Measurements from ENCODE around the gene SOX2. TPM values are rescaled to one million over a fixed set of nuclear protein-coding genes. Genes with fewer than 3 reads are reported as not detected.

The SOX2 gene
- total RNA-seq = 1 to 10 TPM in 1 of 2 donors, not detected in 1; 3.7 TPM

DNA sequence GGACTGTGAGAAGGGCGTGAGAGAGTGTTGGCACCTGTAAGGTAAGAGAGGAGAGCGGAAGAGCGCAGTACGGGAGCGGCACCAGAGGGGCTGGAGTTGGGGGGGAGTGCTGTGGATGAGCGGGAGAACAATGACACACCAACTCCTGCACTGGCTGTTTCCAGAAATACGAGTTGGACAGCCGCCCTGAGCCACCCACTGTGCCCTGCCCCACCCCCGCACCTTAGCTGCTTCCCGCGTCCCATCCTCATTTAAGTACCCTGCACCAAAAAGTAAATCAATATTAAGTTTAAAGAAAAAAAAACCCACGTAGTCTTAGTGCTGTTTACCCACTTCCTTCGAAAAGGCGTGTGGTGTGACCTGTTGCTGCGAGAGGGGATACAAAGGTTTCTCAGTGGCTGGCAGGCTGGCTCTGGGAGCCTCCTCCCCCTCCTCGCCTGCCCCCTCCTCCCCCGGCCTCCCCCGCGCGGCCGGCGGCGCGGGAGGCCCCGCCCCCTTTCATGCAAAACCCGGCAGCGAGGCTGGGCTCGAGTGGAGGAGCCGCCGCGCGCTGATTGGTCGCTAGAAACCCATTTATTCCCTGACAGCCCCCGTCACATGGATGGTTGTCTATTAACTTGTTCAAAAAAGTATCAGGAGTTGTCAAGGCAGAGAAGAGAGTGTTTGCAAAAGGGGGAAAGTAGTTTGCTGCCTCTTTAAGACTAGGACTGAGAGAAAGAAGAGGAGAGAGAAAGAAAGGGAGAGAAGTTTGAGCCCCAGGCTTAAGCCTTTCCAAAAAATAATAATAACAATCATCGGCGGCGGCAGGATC lies at the start of gene SOX2:
Gene SOX2, plus strand, starts transcription at position 601 of the 811 bp plus-strand sequence. CDS start 436 bp downstream, outside the sequence.
- Mint-ChIP-seq H3K27me3 (peaks cover 44% of the 10 kb centered on the region), H3K9me3 (no peaks in the 10 kb centered on the region), H3K4me1 (peaks cover 7% of the 10 kb centered on the region), H3K4me3 (no peak within 1 kb of the TSS), H3K27ac (no peak within 1 kb of the TSS), H3K36me3 (ENCODE audit: low read depth) (peaks cover 16% of the 10 kb centered on the region)
- no peak for ATAC-seq (replicated peaks)

- Mint-ChIP-seq H3K4me3 (no peak overlapping the region), H3K36me3 (ENCODE audit: low read depth) (no peaks in the 10 kb centered on the region), H3K9me3 (no peaks in the 10 kb centered on the region), H3K27me3 (peaks cover 12% of the 10 kb centered on the region), H3K4me1 (no peaks in the 10 kb centered on the region), H3K27ac (no peak overlapping the region)
- ATAC-seq (replicated peaks) = no peak
Measured at GRCh38 chr3:181683563-181683962, 28.2 kb upstream of the SOX2 start.

GRCh38 chr3:181687190-181687589 lies 24.5 kb upstream of the SOX2 start:
- H3K36me3 Mint-ChIP-seq (ENCODE audit: low read depth) = no peaks in the 10 kb centered on the region
- H3K27ac Mint-ChIP-seq = no peak overlapping the region
- no peaks in the 10 kb centered on the region for H3K9me3 Mint-ChIP-seq
- H3K4me1 Mint-ChIP-seq = no peaks in the 10 kb centered on the region
- ATAC-seq (replicated peaks) = no peak
- H3K4me3 Mint-ChIP-seq = no peak overlapping the region
- peaks cover 28% of the 10 kb centered on the region for H3K27me3 Mint-ChIP-seq

- Mint-ChIP-seq H3K4me3 (no peak overlapping the region), H3K27me3 (peaks cover 31% of the 10 kb centered on the region), H3K36me3 (ENCODE audit: low read depth) (no peaks in the 10 kb centered on the region), H3K9me3 (no peaks in the 10 kb centered on the region), H3K4me1 (no peaks in the 10 kb centered on the region), H3K27ac (no peak overlapping the region)
- ATAC-seq (replicated peaks) = no peak
Measured at GRCh38 chr3:181687731-181688130, 24.0 kb upstream of the SOX2 start.

- Mint-ChIP-seq H3K4me3 (no peak overlapping the region), H3K9me3 (no peaks in the 10 kb centered on the region), H3K36me3 (ENCODE audit: low read depth) (no peaks in the 10 kb centered on the region), H3K4me1 (no peaks in the 10 kb centered on the region), H3K27ac (no peak overlapping the region), H3K27me3 (peaks cover 32% of the 10 kb centered on the region)
- no peak for ATAC-seq (replicated peaks)
Measured at GRCh38 chr3:181689546-181689945, 22.2 kb upstream of the SOX2 start.

GRCh38 chr3:181690769-181691168 lies 21.0 kb upstream of the SOX2 start:
- no peaks in the 10 kb centered on the region for H3K36me3 Mint-ChIP-seq (ENCODE audit: low read depth)
- no peak overlapping the region for H3K4me3 Mint-ChIP-seq
- H3K27ac Mint-ChIP-seq = no peak overlapping the region
- H3K9me3 Mint-ChIP-seq = no peaks in the 10 kb centered on the region
- no peaks in the 10 kb centered on the region for H3K4me1 Mint-ChIP-seq
- H3K27me3 Mint-ChIP-seq = peaks cover 32% of the 10 kb centered on the region
- no peak for ATAC-seq (replicated peaks)

DNA sequence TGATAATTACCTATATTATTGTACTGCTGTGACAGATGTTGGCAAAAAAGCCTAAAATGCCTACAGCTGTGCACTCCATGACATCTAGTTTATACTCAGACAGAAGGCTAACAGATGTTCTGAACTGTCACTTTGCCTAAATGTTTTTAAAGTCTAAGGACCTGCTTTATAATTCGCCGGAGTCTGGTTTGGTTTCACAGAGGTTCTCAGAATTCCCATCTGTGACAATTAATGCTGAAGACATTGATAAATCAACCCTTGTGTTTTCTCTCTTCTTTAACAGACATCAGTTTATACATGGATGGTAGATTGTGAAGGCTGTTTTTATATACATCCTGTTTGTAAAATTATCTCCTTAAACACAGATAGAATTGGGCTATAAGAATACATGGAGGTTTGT lies 19.8 kb upstream of the SOX2 start:
- H3K9me3 Mint-ChIP-seq = no peaks in the 10 kb centered on the region
- no peak for ATAC-seq (replicated peaks)
- no peak overlapping the region for H3K4me3 Mint-ChIP-seq
- peaks cover 7% of the 10 kb centered on the region for H3K36me3 Mint-ChIP-seq (ENCODE audit: low read depth)
- no peak overlapping the region for H3K27ac Mint-ChIP-seq
- H3K4me1 Mint-ChIP-seq = peaks cover 6% of the 10 kb centered on the region
- peaks cover 40% of the 10 kb centered on the region for H3K27me3 Mint-ChIP-seq

DNA sequence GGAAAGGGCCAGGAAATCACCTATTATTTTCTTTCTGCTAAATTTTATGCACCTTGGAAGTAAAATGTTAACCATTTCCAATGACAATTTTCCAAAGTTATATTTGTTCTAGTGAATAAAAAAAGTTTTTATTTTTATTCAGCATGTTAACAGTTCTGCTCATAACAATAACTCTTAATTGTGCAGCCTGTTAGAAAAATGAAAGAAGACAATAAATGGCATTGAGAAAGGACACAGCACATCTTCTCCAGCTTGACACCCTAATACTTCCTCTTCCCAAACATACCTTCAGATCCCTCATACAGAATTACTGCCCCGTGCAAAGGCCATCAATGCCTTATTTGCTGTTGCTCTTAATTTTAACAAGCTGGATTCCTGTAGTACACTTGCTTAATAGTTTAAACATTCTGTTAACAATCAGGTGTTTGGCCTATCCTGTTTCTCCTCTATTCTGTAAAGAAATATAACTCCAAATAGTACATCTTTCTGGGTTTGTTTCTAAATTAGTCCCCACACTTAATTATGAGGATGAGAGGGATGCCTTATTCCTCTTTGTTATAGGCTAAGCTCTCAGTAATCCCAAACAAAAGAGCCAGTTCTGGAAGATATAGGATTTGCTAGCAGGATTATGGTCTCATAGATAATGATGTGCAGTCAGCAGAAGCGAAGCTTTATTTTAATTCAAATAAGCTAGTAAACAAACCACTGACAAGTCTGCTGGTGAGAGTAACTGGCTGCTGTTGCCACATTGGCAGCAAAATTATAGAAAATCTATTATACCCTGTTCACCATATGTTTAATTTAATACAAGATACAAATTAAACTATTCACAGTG lies 19.2 kb upstream of the SOX2 start:
- Mint-ChIP-seq H3K27ac (no peak overlapping the region), H3K4me1 (peaks cover 6% of the 10 kb centered on the region), H3K4me3 (no peak overlapping the region), H3K36me3 (ENCODE audit: low read depth) (peaks cover 8% of the 10 kb centered on the region), H3K27me3 (peaks cover 43% of the 10 kb centered on the region), H3K9me3 (no peaks in the 10 kb centered on the region)
- ATAC-seq (replicated peaks) = no peak

GRCh38 chr3:181693280-181693679 lies 18.4 kb upstream of the SOX2 start:
- H3K4me3 Mint-ChIP-seq = no peak overlapping the region
- H3K4me1 Mint-ChIP-seq = peaks cover 6% of the 10 kb centered on the region
- H3K27ac Mint-ChIP-seq = no peak overlapping the region
- H3K27me3 Mint-ChIP-seq = peaks cover 51% of the 10 kb centered on the region
- peaks cover 8% of the 10 kb centered on the region for H3K36me3 Mint-ChIP-seq (ENCODE audit: low read depth)
- H3K9me3 Mint-ChIP-seq = no peaks in the 10 kb centered on the region
- no peak for ATAC-seq (replicated peaks)

GRCh38 chr3:181694805-181695660 lies 16.7 kb upstream of the SOX2 start:
- no peak overlapping the region for H3K27ac Mint-ChIP-seq
- H3K27me3 Mint-ChIP-seq = peaks cover 68% of the 10 kb centered on the region
- ATAC-seq (replicated peaks) = no peak
- no peaks in the 10 kb centered on the region for H3K9me3 Mint-ChIP-seq
- H3K4me1 Mint-ChIP-seq = peaks cover 6% of the 10 kb centered on the region
- no peak overlapping the region for H3K4me3 Mint-ChIP-seq
- peaks cover 9% of the 10 kb centered on the region for H3K36me3 Mint-ChIP-seq (ENCODE audit: low read depth)

DNA sequence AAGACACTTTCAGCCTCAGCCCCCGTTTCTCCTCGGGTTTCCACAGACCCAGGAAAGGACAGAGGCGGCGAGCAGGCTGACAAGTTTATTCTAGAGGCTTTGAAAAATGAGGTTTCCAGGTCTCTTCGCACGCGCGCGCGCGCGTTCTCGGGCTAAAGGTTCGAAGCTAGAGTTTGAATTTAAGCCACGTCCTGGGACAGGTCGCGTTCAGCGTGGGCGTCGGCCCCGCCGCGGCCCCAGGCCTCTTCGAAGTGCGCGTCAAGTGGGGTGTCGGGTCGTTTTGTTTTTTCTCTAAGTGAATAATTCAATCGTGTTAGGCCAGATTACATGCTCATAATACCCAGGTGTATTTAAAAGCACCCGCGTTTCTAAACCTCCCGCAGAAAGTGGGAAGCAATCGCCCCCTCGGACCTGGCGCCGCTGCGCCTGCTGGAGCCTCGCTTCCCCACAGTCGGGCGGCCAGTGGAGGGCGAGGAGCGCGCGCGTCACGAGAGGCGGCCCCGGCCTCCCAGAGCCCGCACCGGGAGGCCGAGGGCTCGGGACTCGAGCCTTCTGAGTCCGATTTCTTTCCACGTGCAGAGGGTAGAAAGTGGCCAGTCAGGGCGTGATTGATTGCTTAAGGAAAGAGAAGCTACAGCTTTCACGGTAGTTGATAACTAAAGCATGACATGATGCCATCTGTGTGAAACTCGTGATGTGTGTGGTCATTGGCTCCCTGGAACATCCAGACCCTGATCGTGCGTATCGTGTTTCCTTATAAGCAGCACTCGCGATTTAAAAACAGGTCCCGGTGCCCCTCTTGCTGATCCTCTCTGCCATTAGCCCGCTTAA lies 15.8 kb upstream of the SOX2 start:
- ATAC-seq (replicated peaks) = no peak
- Mint-ChIP-seq H3K27me3 (peaks cover 68% of the 10 kb centered on the region), H3K4me3 (no peak overlapping the region), H3K27ac (no peak overlapping the region), H3K4me1 (peaks cover 14% of the 10 kb centered on the region), H3K36me3 (ENCODE audit: low read depth) (peaks cover 16% of the 10 kb centered on the region), H3K9me3 (no peaks in the 10 kb centered on the region)

- Mint-ChIP-seq H3K4me1 (peaks cover 16% of the 10 kb centered on the region), H3K27ac (no peak overlapping the region), H3K4me3 (no peak overlapping the region), H3K27me3 (peaks cover 68% of the 10 kb centered on the region), H3K9me3 (no peaks in the 10 kb centered on the region), H3K36me3 (ENCODE audit: low read depth) (peaks cover 16% of the 10 kb centered on the region)
- no peak for ATAC-seq (replicated peaks)
Measured at GRCh38 chr3:181696626-181697230, 15.0 kb upstream of the SOX2 start.

DNA sequence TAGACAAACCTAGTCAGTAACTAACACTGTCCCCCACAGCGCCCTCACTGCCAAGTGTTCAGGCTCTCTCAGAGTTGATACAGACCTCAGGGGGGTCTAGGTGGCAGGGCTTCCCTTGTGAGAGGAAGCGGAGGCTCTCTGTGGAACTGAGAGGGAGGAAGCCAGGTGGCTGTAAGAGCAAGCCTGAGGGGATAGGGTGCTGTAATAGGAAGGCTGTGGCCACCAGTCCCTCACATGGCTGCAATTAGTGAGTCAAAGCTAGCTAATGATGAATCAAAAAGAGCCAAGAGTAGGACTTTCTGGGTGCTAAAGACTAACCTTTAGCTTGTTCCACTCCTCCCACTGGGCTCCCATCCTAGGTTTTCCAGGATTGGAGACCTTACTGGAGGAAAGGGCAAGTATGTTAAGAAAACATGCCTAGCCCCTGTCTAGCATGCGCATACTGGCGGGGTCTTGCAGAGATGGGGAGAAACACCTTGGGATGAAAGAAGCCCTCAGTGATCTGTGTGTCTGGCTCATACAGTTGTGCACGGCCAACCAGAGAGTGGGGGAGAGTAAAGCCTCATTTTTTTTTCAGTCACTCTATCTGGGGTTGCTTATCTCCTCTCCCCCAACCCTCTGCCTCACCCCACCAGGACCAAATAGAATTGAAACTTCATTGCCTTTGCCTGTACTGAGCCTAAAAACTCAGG lies 13.3 kb upstream of the SOX2 start:
- Mint-ChIP-seq H3K4me3 (no peak overlapping the region), H3K36me3 (ENCODE audit: low read depth) (peaks cover 16% of the 10 kb centered on the region), H3K9me3 (no peaks in the 10 kb centered on the region), H3K4me1 (peaks cover 16% of the 10 kb centered on the region), H3K27me3 (peaks cover 73% of the 10 kb centered on the region), H3K27ac (no peak overlapping the region)
- ATAC-seq (replicated peaks) = no peak
